B cell (primary cell): Measurements from ENCODE around the gene TRPM6. TPM values are rescaled to one million over a fixed set of nuclear protein-coding genes. Genes with fewer than 3 reads are reported as not detected.
"Not testable (repeated sequence)": the region's sequence is repeated elsewhere in the genome, so short reads cannot be mapped to it uniquely, and the experiment has no call there.

ENCODE experiments used
- ATAC-seq: fragments of 200-7000 bp; cut with Tn5 transposase; one replicate; pipeline ENCODE4 v1.10.0; 2021; ENCODE audit warnings: low read depth, mild to moderate bottlenecking, moderate number of reproducible peaks, moderate library complexity
- CTCF ChIA-PET: fragments of 350-600 bp; sonication (Branson Sonifier 250); formaldehyde crosslinking; loops from one replicate; lab custom pipeline; 2021; ENCODE audit warnings: antibody characterized with exemption, inconsistent platforms; lab: Charles Lee
- POLR2A ChIA-PET: fragments of 350-600 bp; sonication (Branson Sonifier 250); formaldehyde crosslinking; loops from one replicate; lab custom pipeline; 2021; ENCODE audit warnings: antibody characterized with exemption; lab: Charles Lee
- DNase-seq: peaks from one replicate; pipeline ENCODE4 v3.0.0; 2013
- H2AFZ ChIP-seq: 2 replicates; pipeline ENCODE4 v1.6.1; 2012; ENCODE audit warnings: mild to moderate bottlenecking, low read depth, low read length; ENCODE audit not compliant: insufficient read depth, poor library complexity, severe bottlenecking
- H3K27ac ChIP-seq, 2 donors: 1 replicate in 1 of 2; 2 replicates in 1 of 2; pipeline ENCODE4 v1.5.1; 2012 to 2013; ENCODE audit warnings: low read length in 2 of 2, mild to moderate bottlenecking in 2 of 2, moderate library complexity in 1 of 2
- H3K27me3 ChIP-seq, 4 experiments: fragments of 200-600 bp in 1 of 4; sonication (generic) in 1 of 4; replicated peaks in 1 of 4; 1 replicate in 2 of 4; 2 replicates in 2 of 4; pipeline versions ENCODE4 v1.6.1 to v1.7.0; 2013 to 2016; ENCODE audit warnings: low read length in 3 of 4, mild to moderate bottlenecking in 2 of 4, mixed read lengths in 1 of 4, moderate library complexity in 1 of 4; ENCODE audit not compliant: insufficient read depth in 4 of 4, control insufficient read depth in 3 of 4; ENCODE audit errors: control extremely low read depth in 1 of 4
- H3K36me3 ChIP-seq, 2 experiments: replicated peaks in 1 of 2; 1 replicate in 1 of 2; 2 replicates in 1 of 2; pipeline versions ENCODE4 v1.6.1 to v1.7.1; 2013; ENCODE audit warnings: low read length in 1 of 2; ENCODE audit not compliant: insufficient read depth in 2 of 2, control insufficient read depth in 1 of 2; ENCODE audit errors: control extremely low read depth in 1 of 2, extremely low read depth in 1 of 2
- H3K4me1 ChIP-seq, 2 donors: fragments of 200-600 bp in 1 of 2; sonication (generic) in 1 of 2; 1 replicate in 1 of 2; 2 replicates in 1 of 2; pipeline versions ENCODE4 v1.5.1 to v1.6.1; 2013 to 2017; ENCODE audit warnings: low read length in 2 of 2; ENCODE audit not compliant: control insufficient read depth in 2 of 2, insufficient read depth in 2 of 2
- H3K4me2 ChIP-seq: replicated peaks from 2 replicates; pipeline ENCODE3; 2012; ENCODE audit warnings: mild to moderate bottlenecking, low read depth, low read length; ENCODE audit not compliant: poor library complexity, severe bottlenecking
- H3K4me3 ChIP-seq, 5 experiments: fragments of 200-600 bp in 1 of 5; sonication (generic) in 1 of 5; 1 replicate in 3 of 5; 2 replicates in 2 of 5; pipeline versions ENCODE4 v1.5.1 to v1.7.0; 2011 to 2016; ENCODE audit warnings: low read length in 4 of 5, mild to moderate bottlenecking in 4 of 5, low read depth in 2 of 5, control low read depth in 1 of 5, moderate library complexity in 1 of 5; ENCODE audit not compliant: insufficient read depth in 1 of 5; ENCODE audit errors: control extremely low read depth in 1 of 5, extremely low read depth in 1 of 5
- H3K79me2 ChIP-seq: fragments of 200-600 bp; sonication (generic); one replicate; pipeline ENCODE4 v1.6.0; 2016; ENCODE audit warnings: low read length; ENCODE audit not compliant: control insufficient read depth, insufficient read depth
- H3K9ac ChIP-seq: fragments of 200-600 bp; sonication (generic); 2 replicates; pipeline ENCODE4 v1.6.1; 2017; ENCODE audit warnings: mild to moderate bottlenecking, low read length, moderate library complexity
- H3K9me3 ChIP-seq, 3 donors: one replicate each; pipeline versions ENCODE4 v1.6.1 to v1.7.1; 2013; ENCODE audit warnings: low read length in 2 of 3; ENCODE audit not compliant: control insufficient read depth in 2 of 3, insufficient read depth in 1 of 3; ENCODE audit errors: control extremely low read depth in 1 of 3
- H4K20me1 ChIP-seq: 2 replicates; pipeline ENCODE4 v1.6.0; 2012; ENCODE audit warnings: mild to moderate bottlenecking, low read length; ENCODE audit not compliant: insufficient read depth, control insufficient read depth, poor library complexity, severe bottlenecking
- H3K27ac Mint-ChIP-seq: one replicate; pipeline ENCODE4 v1.8.0; 2021; ENCODE audit warnings: mixed read lengths
- H3K27me3 Mint-ChIP-seq: one replicate; pipeline ENCODE4 v1.8.0; 2021; ENCODE audit warnings: mixed read lengths
- H3K4me1 Mint-ChIP-seq: one replicate; pipeline ENCODE4 v1.8.0; 2021; ENCODE audit warnings: mixed read lengths
- H3K4me3 Mint-ChIP-seq: one replicate; pipeline ENCODE4 v1.8.0; 2021; ENCODE audit warnings: mixed read lengths
- H3K9me3 Mint-ChIP-seq: one replicate; pipeline ENCODE4 v1.8.0; 2022; ENCODE audit warnings: mixed read lengths; ENCODE audit not compliant: insufficient read depth
- CTCF ChIP-seq: fragments of 200-600 bp; IDR thresholded peaks from one replicate; pipeline ENCODE4 v1.8.0; 2022; ENCODE audit warnings: antibody characterized with exemption, mild to moderate bottlenecking
- EZH2 ChIP-seq: IDR thresholded peaks from 2 replicates; pipeline ENCODE4 v1.6.1; 2012; ENCODE audit warnings: borderline replicate concordance, low read depth, mild to moderate bottlenecking, moderate library complexity, low read length; ENCODE audit not compliant: insufficient read depth, poor library complexity, severe bottlenecking
- WGBS: methylation state at CpG from one replicate; pipeline ENCODE4 v1.1.5; 2013; ENCODE audit warnings: missing lambda C conversion rate; ENCODE audit not compliant: insufficient coverage; 5-methylcytosine and 5-hydroxymethylcytosine counted together
- intact Hi-C: fragments of 100-400 bp; cut with micrococcal nuclease; formaldehyde crosslinking; loops from one replicate; pipeline ENCODE4 v1.10.0; 2022
- polyA plus RNA-seq: library from polyadenylated mRNA; depleted of rRNA; stranded (reverse); fragments of >200 nt; gene quantifications from 2 replicates; pipeline ENCODE4 v1.2.3, GENCODE V29; 2012
- total RNA-seq, 2 donors: library from RNA; stranded (reverse); fragments of 120-200 nt in 1 of 2; gene quantifications; 1 replicate in 1 of 2; 2 replicates in 1 of 2; pipeline versions ENCODE4 v1.2.3 to v1.2.4, GENCODE V29; 2013 to 2022

The TRPM6 gene
- total and polyA plus RNA-seq, 2 donors (not counting 1 experiment from before 2014, with no cell fraction given), result not detected

- H3K9me3 ChIP-seq, result no peaks in the 10 kb centered on the region
- no peak overlapping the region for H3K27ac ChIP-seq
- Mint-ChIP-seq H3K27me3 (peaks cover 4% of the 10 kb centered on the region), H3K4me3 (no peak overlapping the region), H3K4me1 (peaks cover 17% of the 10 kb centered on the region), H3K9me3 (no peaks in the 10 kb centered on the region), H3K27ac (no peak overlapping the region)
- intact Hi-C loops, result no loop called here
- H3K4me1 ChIP-seq, result peaks cover 18 to 20% of the 10 kb centered on the region in 2 donors
- H3K79me2 ChIP-seq, result no peaks in the 10 kb centered on the region
- no peak overlapping the region for H3K9ac ChIP-seq
- no CpG with 5 or more reads among the region's 3 CpGs for WGBS
- no peak overlapping the region for H3K4me3 ChIP-seq
- no peaks in the 10 kb centered on the region for H3K36me3 ChIP-seq
- no peak overlapping the region for H3K4me2 ChIP-seq
- ChIA-PET CTCF (no interaction called here), POLR2A (no interaction called here)
- ATAC-seq, result no peak
- no peaks in the 10 kb centered on the region for H4K20me1 ChIP-seq
- H3K27me3 ChIP-seq, result no peaks in the 10 kb centered on the region
- H2AFZ ChIP-seq, result no peak overlapping the region
- DNase-seq, result no peak
- no peak for TF ChIP-seq EZH2
- no peak for TF ChIP-seq CTCF
Measured at GRCh38 chr9:74861071-74861470, 26.6 kb downstream of the TRPM6 start.

GRCh38 chr9:74860247-74860646, 27.5 kb downstream of the TRPM6 start:
- intact Hi-C loops, result not testable (repeated sequence)

More at GRCh38 chr9:74860247-74860646, 27.5 kb downstream of the TRPM6 start:
- H3K27ac ChIP-seq, H3K36me3 ChIP-seq, POLR2A ChIA-PET, H3K4me3 Mint-ChIP-seq, H3K4me3 ChIP-seq, H2AFZ ChIP-seq, H3K9me3 ChIP-seq, ATAC-seq, H3K9ac ChIP-seq, H3K9me3 Mint-ChIP-seq, CTCF ChIA-PET, H4K20me1 ChIP-seq, H3K4me2 ChIP-seq, H3K27me3 ChIP-seq, H3K79me2 ChIP-seq, DNase-seq, H3K27me3 Mint-ChIP-seq, H3K27ac Mint-ChIP-seq: not testable (repeated sequence)
- peaks cover 13 to 14% of the 10 kb centered on the region in 2 donors for H3K4me1 ChIP-seq
- WGBS, result 100% methylated on average over 4 of the region's 5 CpGs
- H3K4me1 Mint-ChIP-seq, result peaks cover 11% of the 10 kb centered on the region
